Mesothelial cell of epicardium (in vitro differentiated cells): ENCODE results near the gene ADORA2A. TPM values are rescaled to one million over a fixed set of nuclear protein-coding genes. Genes with fewer than 3 reads are reported as not detected.

ENCODE experiments used
- DNase-seq, 2 experiments: peaks; one replicate each; pipeline ENCODE4 v3.0.0; 2021; ENCODE audit warnings: low spot score in 2 of 2; ENCODE audit not compliant: unreplicated experiment in 2 of 2
- H3K27ac Mint-ChIP-seq: 2 replicates; pipeline ENCODE4 v1.8.0; 2021; ENCODE audit warnings: mixed read lengths
- H3K27me3 Mint-ChIP-seq: 2 replicates; pipeline ENCODE4 v1.8.0; 2021; ENCODE audit warnings: low read depth, mixed read lengths
- H3K36me3 Mint-ChIP-seq: 2 replicates; pipeline ENCODE4 v1.8.0; 2021; ENCODE audit warnings: mixed read lengths
- H3K4me1 Mint-ChIP-seq: 2 replicates; pipeline ENCODE4 v1.8.0; 2021; ENCODE audit warnings: mixed read lengths
- H3K4me3 Mint-ChIP-seq: 2 replicates; pipeline ENCODE4 v1.8.0; 2021; ENCODE audit warnings: mild to moderate bottlenecking, moderate library complexity, mixed read lengths
- H3K9me3 Mint-ChIP-seq: 2 replicates; pipeline ENCODE4 v1.8.0; 2021; ENCODE audit warnings: mixed read lengths
- CTCF ChIP-seq: fragments of 200-600 bp; sonication (generic); IDR thresholded peaks from one replicate; pipeline ENCODE4 v1.5.0; 2021; ENCODE audit warnings: antibody characterized with exemption; ENCODE audit not compliant: unreplicated experiment
- total RNA-seq: library from RNA; stranded (reverse); gene quantifications from 3 replicates; pipeline ENCODE4 v1.2.1, GENCODE V29; 2021

The ADORA2A gene
- total RNA-seq, 1 donor from 2014 or later: 10.8 TPM

DNA sequence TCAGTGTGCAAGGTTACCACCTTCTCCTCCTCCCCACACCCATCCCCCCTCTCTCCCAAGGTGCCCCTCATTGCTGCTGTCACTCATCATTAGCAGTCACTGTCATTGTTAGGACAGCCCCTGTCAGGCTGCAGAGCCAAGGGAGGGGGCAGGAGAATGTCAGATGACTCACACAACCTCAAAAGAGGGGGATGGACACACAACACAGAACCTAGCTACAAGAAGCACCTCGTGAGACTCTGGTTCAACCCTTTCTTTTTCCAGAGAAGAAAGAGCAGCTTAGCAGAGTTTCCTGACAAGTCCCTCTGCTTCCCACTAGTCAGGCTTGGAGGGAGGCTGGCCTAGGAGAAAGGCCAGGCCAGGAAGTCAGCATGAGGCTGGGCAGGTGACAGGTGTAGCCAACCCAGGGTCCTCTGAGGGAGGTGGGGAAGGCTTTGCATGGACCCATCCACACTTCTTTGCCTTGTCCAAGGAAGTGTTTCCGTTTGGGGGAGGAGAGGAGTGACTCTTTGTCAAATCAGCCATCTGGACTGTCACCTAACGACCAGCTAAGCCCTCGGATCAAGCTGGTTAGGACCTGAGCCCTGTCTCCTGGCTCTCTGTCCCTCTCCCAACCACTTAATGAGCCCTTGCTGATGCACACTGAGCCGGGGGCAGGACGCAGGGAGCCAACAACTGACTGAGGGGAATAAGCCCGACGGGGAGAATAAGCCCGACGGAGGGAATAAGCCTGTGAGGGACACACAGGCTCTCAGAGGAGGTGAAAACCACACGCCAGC is 18.3 kb downstream of the ADORA2A start:
- Mint-ChIP-seq H3K27ac (peak overlapping the region; percentile 63), H3K9me3 (no peaks in the 10 kb centered on the region), H3K4me3 (no peak overlapping the region), H3K36me3 (peaks cover 4% of the 10 kb centered on the region), H3K27me3 (no peaks in the 10 kb centered on the region), H3K4me1 (peaks cover 27% of the 10 kb centered on the region)
- no peak for TF ChIP-seq CTCF
- DNase-seq: no peak

DNA sequence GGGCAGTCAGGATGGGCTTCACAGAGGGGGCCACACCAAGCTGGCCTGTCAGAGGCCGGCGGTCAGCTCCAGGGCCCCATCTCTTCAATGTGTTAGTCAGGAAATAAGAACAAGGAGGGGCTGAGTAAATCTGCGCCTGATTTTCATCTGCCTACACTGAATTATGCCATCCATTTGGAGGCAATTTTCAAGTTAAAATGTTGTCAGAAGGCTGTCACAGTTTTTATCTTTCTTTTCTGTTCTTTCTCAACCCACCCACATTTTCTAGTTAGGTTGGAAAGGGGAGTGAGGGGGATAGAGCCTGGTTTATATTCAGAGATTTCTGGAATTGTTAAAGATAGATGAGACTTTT is 18.8 kb downstream of the ADORA2A start:
- Mint-ChIP-seq H3K27me3 (no peaks in the 10 kb centered on the region), H3K36me3 (no peaks in the 10 kb centered on the region), H3K4me1 (peaks cover 29% of the 10 kb centered on the region), H3K4me3 (no peak overlapping the region), H3K9me3 (no peaks in the 10 kb centered on the region), H3K27ac (peak overlapping the region; percentile 63)
- no peak for DNase-seq
- no peak for TF ChIP-seq CTCF

DNA sequence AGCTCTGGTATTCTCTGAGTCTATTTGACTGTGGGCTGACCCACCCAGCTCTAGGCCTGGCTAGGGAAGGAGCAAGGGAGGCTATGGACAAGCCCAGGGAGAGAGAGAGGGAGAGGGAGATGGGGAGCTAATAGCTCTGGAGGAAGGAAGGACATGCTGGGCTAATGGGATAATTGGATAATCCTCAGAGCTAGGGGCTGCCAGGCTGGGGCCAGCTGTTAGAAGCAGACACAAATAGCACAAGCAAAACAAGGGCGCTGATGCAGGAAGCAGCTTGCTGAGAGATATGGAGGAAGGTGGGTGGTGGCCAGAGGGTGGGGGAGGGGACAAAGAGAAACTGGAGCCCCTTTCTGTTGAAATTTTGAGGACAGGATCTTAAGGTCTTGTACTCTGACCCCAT is 23.2 kb downstream of the ADORA2A start:
- Mint-ChIP-seq H3K4me3 (no peak overlapping the region), H3K27ac (peak overlapping the region; percentile 40), H3K9me3 (peaks cover 4% of the 10 kb centered on the region), H3K4me1 (peaks cover 24% of the 10 kb centered on the region), H3K27me3 (no peaks in the 10 kb centered on the region), H3K36me3 (peaks cover 2% of the 10 kb centered on the region)
- no peak for TF ChIP-seq CTCF
- DNase-seq: no peak

DNA sequence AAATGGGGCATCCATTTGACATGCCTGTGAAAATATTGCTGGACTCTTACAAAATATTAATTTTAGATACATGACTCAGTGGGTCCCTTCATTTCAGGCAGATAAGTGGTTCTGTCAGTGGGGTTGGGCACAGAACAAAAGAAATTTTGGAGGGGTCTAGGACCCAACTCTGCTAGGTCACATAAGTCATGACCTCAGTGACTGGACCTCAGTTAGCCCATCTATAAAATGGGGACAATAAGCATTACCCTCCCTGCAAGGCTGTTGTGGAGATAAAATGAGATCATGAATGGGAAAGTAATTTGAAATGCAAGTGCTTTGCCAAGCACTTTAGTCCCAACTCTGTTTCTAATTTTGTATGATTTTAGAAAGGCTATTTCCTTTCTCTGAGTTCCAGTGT is 23.8 kb downstream of the ADORA2A start:
- TF ChIP-seq CTCF: no peak
- peaks cover 24% of the 10 kb centered on the region for H3K4me1 Mint-ChIP-seq
- H3K36me3 Mint-ChIP-seq: peaks cover 2% of the 10 kb centered on the region
- H3K9me3 Mint-ChIP-seq: peaks cover 4% of the 10 kb centered on the region
- no peaks in the 10 kb centered on the region for H3K27me3 Mint-ChIP-seq
- no peak for DNase-seq
- no peak overlapping the region for H3K27ac Mint-ChIP-seq
- H3K4me3 Mint-ChIP-seq: no peak overlapping the region

DNA sequence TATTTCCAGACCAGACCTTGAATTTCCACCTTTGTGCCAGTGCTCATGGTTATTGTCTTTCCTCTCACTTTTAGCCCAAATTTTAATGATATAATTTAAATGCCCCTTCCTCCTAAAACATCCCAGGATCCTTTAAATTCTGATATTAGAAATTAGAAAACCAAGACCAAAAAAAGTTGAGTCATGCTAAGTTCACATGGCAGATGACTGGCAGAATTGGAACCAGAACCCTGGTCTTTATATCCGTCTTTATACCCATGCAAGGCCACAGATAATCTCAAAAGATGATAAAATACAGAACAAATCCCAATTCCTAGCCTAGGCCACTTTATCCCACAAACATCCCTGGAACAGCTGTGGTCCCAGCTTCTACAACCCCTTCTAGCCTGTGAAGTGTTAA is 26.5 kb downstream of the ADORA2A start:
- no peak for DNase-seq
- H3K4me1 Mint-ChIP-seq: peaks cover 19% of the 10 kb centered on the region
- no peaks in the 10 kb centered on the region for H3K27me3 Mint-ChIP-seq
- peaks cover 2% of the 10 kb centered on the region for H3K36me3 Mint-ChIP-seq
- no peak for TF ChIP-seq CTCF
- H3K4me3 Mint-ChIP-seq: no peak overlapping the region
- peaks cover 4% of the 10 kb centered on the region for H3K9me3 Mint-ChIP-seq
- H3K27ac Mint-ChIP-seq: no peak overlapping the region

GRCh38 chr22:24455039-24455438 is 27.6 kb downstream of the ADORA2A start:
- no peak for TF ChIP-seq CTCF
- Mint-ChIP-seq H3K27ac (no peak overlapping the region), H3K4me1 (peaks cover 22% of the 10 kb centered on the region), H3K36me3 (peaks cover 2% of the 10 kb centered on the region), H3K9me3 (peaks cover 4% of the 10 kb centered on the region), H3K4me3 (no peak overlapping the region), H3K27me3 (no peaks in the 10 kb centered on the region)
- no peak for DNase-seq
